GM12891 (cell line): ENCODE data around the gene LOX.

Experiments
- POLR2A ChIP-seq: IDR thresholded peaks from 2 replicates; pipeline ENCODE4 v1.6.1; 2011; ENCODE audit warnings: low read depth, low read length, control low read depth
- POLR2AphosphoS5 ChIP-seq: IDR thresholded peaks from 2 replicates; pipeline ENCODE4 v1.6.1; 2011; ENCODE audit warnings: low read depth, low read length, control low read depth
- POU2F2 ChIP-seq: IDR thresholded peaks from 2 replicates; pipeline ENCODE4 v1.6.1; 2011; ENCODE audit warnings: low read depth, mild to moderate bottlenecking, control low read depth, low read length, moderate library complexity
- SPI1 ChIP-seq: IDR thresholded peaks from 2 replicates; pipeline ENCODE4 v1.6.1; 2011; ENCODE audit warnings: low read depth, low read length, control low read depth
- TAF1 ChIP-seq: IDR thresholded peaks from 2 replicates; pipeline ENCODE4 v1.6.1; 2011; ENCODE audit warnings: low read depth, low read length, control low read depth

DNA sequence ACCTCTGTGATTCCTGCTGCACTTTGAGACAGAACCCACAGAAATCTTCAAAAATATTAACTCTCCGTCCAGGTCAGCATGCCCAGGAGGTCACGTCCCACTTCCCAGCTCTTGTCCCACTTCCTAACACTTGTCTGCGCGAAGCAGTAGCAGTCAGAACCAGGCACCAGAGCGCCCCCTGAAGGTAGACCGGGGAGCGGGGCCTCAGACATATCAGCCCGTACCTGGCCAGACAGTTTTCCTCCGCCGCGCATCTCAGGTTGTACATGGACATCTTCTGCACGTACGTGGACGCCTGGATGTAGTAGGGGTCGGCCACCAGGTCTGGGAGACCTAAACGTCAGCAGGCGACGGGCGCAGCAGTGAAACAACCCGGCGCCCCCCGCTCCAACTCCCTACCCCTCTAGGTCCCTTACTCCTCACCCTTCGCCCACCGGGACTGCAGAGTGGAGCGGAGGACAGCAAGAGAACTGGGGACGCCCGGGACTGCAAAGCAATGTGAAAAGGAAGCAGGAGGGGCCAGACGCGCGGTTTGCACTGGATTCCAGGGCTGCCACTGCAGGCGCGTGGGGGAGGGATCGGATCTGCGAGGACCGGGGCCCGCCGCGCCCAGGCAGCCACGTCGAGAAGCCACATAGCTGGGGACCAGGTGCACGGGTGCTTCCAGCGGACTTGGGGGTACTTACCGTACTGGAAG lies 1.2 kb downstream of the LOX start:
- TF ChIP-seq POLR2A (no peak), SPI1 (no peak), POLR2AphosphoS5 (no peak), POU2F2 (no peak), TAF1 (no peak)
